Tibial nerve (tissue), 4 donors: Measurements from ENCODE around the gene UBE2E1.
A peak's percentile ranks its signal among the peaks of the same experiment; 100 is the strongest.

Experiments
- CTCF ChIP-seq, 5 experiments: fragments of 200-600 bp in 3 of 5; fragments of 450-650 bp in 2 of 5; sonication (generic) in 3 of 5; IDR thresholded peaks; one replicate each; pipeline ENCODE4 v1.5.1; 2016 to 2019; ENCODE audit warnings: antibody characterized with exemption in 5 of 5, mild to moderate bottlenecking in 3 of 5, moderate library complexity in 2 of 5
- EP300 ChIP-seq, 2 donors: sonication (generic); formaldehyde crosslinking; IDR thresholded peaks; one replicate each; pipeline ENCODE4 v1.6.1; 2017; ENCODE audit warnings: antibody characterized with exemption in 2 of 2, mild to moderate bottlenecking in 1 of 2
- POLR2A ChIP-seq, 2 donors: fragments of 450-650 bp; IDR thresholded peaks; one replicate each; pipeline ENCODE4 v1.6.1; 2017; ENCODE audit warnings: antibody characterized with exemption in 2 of 2, mild to moderate bottlenecking in 2 of 2, moderate library complexity in 2 of 2

GRCh38 chr3:23888617-23889228 lies 83.0 kb downstream of the UBE2E1 start:
- TF ChIP-seq CTCF (IDR thresholded peaks at IDR 0.05) (peak; percentile 71 to 93 (median 82)), POLR2A (IDR thresholded peaks at IDR 0.05) (no peak), EP300 (IDR thresholded peaks at IDR 0.05) (no peak)
